ENCODE data around the gene USP25.

DNA sequence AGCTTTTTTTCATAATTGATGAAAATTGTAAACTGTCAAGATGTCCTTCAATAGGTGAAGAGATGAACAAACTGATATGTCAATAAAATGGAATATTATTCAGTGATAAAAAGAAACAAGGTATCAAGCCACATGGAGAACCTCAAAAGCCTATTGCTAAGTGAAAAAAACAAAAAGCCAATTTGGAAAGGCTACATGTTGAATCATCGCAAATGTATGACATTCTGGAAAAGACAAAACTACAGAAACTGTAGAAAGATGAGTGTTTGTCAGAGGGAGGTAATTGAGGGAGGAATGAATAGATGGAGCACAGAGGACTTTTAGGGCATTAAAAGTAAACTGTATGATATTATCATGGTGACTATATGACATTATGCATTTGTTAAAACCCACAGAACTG, 34.5 kb upstream of the USP25 start:
- no peak for TF ChIP-seq POLR2A (IDR thresholded peaks at IDR 0.05)
- no peak for TF ChIP-seq CTCF (IDR thresholded peaks at IDR 0.05 in 4 of 5, conservative IDR thresholded peaks at IDR 0.05 in 1 of 5)
